ENCODE measurements around the gene ADGRG3. TPM values are rescaled to one million over a fixed set of nuclear protein-coding genes. Genes with fewer than 3 reads are reported as not detected.

The ADGRG3 gene
- total RNA-seq, 1 donor from 2014 or later = not detected

DNA sequence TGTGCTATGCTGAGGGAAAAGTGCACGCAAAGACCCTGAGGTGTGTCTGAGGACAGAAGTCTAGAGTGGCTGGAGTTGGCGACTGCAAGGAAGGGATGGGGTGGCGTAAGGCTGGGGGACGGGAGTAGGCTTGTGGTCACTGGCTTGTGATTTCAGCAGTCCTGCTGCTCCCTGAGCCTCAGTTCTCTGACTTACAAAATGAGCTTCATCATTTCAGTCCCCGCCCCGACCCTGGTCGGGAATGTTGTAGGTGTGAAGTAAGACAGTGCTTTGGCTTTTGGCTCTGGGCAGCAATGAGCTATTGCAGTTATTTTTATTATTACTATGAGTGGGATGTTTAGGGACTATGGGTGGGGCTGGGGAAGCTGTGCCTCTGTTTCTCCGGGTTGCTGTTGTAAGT, 31.1 kb upstream of the ADGRG3 start:
- H3K9me3 Mint-ChIP-seq (ENCODE audit: unreplicated experiment) = no peaks in the 10 kb centered on the region
- H3K36me3 Mint-ChIP-seq (ENCODE audit: unreplicated experiment) = no peaks in the 10 kb centered on the region
- TF ChIP-seq, protein P1, sequence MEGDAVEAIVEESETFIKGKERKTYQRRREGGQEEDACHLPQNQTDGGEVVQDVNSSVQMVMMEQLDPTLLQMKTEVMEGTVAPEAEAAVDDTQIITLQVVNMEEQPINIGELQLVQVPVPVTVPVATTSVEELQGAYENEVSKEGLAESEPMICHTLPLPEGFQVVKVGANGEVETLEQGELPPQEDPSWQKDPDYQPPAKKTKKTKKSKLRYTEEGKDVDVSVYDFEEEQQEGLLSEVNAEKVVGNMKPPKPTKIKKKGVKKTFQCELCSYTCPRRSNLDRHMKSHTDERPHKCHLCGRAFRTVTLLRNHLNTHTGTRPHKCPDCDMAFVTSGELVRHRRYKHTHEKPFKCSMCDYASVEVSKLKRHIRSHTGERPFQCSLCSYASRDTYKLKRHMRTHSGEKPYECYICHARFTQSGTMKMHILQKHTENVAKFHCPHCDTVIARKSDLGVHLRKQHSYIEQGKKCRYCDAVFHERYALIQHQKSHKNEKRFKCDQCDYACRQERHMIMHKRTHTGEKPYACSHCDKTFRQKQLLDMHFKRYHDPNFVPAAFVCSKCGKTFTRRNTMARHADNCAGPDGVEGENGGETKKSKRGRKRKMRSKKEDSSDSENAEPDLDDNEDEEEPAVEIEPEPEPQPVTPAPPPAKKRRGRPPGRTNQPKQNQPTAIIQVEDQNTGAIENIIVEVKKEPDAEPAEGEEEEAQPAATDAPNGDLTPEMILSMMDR (IDR thresholded peaks at IDR 0.05) = no peak
- peaks cover 13% of the 10 kb centered on the region for H3K4me1 Mint-ChIP-seq (ENCODE audit: unreplicated experiment)
- H3K4me3 Mint-ChIP-seq (ENCODE audit: unreplicated experiment) = no peak overlapping the region
- no peak for DNase-seq (ENCODE audit: extremely low spot score, unreplicated experiment)
- no peak overlapping the region for H3K27ac Mint-ChIP-seq (ENCODE audit: unreplicated experiment)
- no peaks in the 10 kb centered on the region for H3K27me3 Mint-ChIP-seq (ENCODE audit: unreplicated experiment)

DNA sequence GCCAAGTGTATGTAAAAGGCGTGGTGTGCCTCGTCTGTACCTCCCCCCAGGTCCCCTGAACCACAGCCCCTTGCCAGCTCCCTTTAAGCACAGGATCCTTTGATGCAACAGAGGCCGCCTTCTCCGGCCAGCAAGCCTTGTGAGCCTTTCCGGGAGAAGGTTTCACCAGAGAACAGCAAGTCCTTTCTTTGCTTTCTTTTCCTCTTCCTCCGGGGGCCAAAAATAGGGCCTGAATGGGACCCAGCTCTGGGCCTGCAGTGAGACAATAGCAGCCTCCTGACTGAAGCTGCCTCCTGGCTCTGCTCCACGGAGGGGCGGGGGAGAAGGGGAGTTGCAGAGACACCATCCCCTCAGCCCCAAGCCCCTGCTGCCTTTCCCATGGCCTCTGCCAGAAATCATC, 30.7 kb upstream of the ADGRG3 start:
- DNase-seq (ENCODE audit: extremely low spot score, unreplicated experiment) = no peak
- Mint-ChIP-seq H3K27ac (ENCODE audit: unreplicated experiment) (no peak overlapping the region), H3K4me1 (ENCODE audit: unreplicated experiment) (peaks cover 13% of the 10 kb centered on the region), H3K27me3 (ENCODE audit: unreplicated experiment) (no peaks in the 10 kb centered on the region), H3K9me3 (ENCODE audit: unreplicated experiment) (no peaks in the 10 kb centered on the region), H3K36me3 (ENCODE audit: unreplicated experiment) (no peaks in the 10 kb centered on the region), H3K4me3 (ENCODE audit: unreplicated experiment) (no peak overlapping the region)
- TF ChIP-seq, protein P1 (IDR thresholded peaks at IDR 0.05) = no peak

DNA sequence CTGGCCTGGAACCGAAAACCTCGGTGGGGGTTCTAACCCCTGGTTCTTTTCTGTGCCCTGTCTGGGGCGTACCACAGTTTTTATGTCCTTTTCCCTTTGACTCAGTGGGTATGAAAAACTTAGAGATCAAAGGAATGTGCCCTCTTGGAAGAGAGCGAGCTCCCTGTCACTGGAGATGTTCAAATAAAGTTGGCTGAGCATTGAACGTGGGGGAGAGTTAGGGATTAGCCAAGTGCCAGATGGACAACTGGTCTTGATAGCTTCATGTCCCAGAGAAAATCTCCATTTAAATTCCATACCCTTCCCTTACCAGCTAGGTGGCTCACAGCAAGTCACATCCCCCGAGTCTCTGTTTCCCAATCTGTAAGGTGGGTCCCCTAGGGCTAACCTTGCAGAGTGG, 30.1 kb upstream of the ADGRG3 start:
- H3K4me3 Mint-ChIP-seq (ENCODE audit: unreplicated experiment) = no peak overlapping the region
- H3K27ac Mint-ChIP-seq (ENCODE audit: unreplicated experiment) = no peak overlapping the region
- no peak for DNase-seq (ENCODE audit: extremely low spot score, unreplicated experiment)
- H3K27me3 Mint-ChIP-seq (ENCODE audit: unreplicated experiment) = no peaks in the 10 kb centered on the region
- peaks cover 13% of the 10 kb centered on the region for H3K4me1 Mint-ChIP-seq (ENCODE audit: unreplicated experiment)
- H3K36me3 Mint-ChIP-seq (ENCODE audit: unreplicated experiment) = no peaks in the 10 kb centered on the region
- TF ChIP-seq, protein P1 (IDR thresholded peaks at IDR 0.05) = no peak
- H3K9me3 Mint-ChIP-seq (ENCODE audit: unreplicated experiment) = no peaks in the 10 kb centered on the region

DNA sequence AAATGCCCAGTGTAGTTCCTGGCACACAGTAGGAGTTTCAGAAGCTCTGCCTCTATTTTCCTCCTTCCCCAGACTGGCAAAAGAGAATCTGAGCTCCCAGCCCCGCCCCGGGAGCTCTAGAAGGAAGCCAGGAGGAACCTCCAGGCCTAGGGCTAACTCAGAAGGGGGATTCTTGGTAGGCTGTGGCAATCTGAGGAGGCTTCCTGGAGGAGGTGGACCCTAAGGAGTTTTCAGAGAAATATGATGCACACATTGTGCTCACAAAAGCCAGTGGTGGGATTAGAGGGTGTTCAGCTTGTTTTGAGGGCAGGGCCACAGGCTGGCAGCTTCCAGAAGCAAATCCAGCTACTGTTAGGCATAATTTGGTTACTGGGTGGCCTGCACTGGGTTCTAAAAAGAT, 29.7 kb upstream of the ADGRG3 start:
- Mint-ChIP-seq H3K4me3 (ENCODE audit: unreplicated experiment) (no peak overlapping the region), H3K27me3 (ENCODE audit: unreplicated experiment) (no peaks in the 10 kb centered on the region), H3K9me3 (ENCODE audit: unreplicated experiment) (no peaks in the 10 kb centered on the region), H3K4me1 (ENCODE audit: unreplicated experiment) (peaks cover 16% of the 10 kb centered on the region), H3K36me3 (ENCODE audit: unreplicated experiment) (no peaks in the 10 kb centered on the region), H3K27ac (ENCODE audit: unreplicated experiment) (no peak overlapping the region)
- TF ChIP-seq, protein P1 (IDR thresholded peaks at IDR 0.05) = no peak
- DNase-seq (ENCODE audit: extremely low spot score, unreplicated experiment) = no peak

DNA sequence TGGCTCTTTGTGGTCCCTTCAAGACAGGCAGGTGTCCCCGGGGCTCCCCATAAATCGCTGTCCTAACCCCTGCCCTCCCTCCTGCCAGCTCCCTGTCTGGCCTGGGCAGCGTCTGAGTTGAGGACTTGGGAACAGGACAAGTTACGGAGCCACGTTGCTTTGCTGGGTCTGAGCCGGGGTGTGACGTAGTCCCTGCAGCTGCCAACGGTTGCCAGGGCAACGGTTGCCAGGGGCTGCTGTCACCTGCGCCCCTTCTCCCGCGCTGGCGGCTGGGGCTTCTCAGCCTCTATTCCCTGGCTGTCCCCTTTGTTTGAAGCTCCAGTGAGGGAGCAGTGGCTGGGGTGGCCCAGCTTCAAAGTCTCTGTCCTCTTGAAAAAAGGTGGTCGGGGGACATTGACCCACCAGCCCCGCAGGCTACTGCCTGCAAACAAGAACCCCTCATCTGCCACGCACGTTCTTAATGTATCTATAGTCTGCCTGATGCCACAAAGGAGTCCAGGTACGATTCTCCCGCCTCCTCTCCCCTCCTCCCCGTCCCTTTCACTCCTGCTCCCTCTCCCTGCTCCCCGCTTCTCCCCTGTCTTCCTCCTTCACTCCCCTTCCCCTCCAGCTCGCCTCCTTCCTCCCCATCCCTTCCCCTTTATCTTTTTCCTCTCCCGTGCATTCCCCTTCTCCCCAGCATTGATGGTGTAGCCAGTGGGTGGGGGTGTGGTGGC, 28.8 kb upstream of the ADGRG3 start:
- H3K4me1 Mint-ChIP-seq (ENCODE audit: unreplicated experiment) = peaks cover 15% of the 10 kb centered on the region
- no peak overlapping the region for H3K27ac Mint-ChIP-seq (ENCODE audit: unreplicated experiment)
- DNase-seq (ENCODE audit: extremely low spot score, unreplicated experiment) = no peak
- H3K27me3 Mint-ChIP-seq (ENCODE audit: unreplicated experiment) = no peaks in the 10 kb centered on the region
- no peak overlapping the region for H3K4me3 Mint-ChIP-seq (ENCODE audit: unreplicated experiment)
- no peaks in the 10 kb centered on the region for H3K36me3 Mint-ChIP-seq (ENCODE audit: unreplicated experiment)
- TF ChIP-seq, protein P1 (IDR thresholded peaks at IDR 0.05) = no peak
- no peaks in the 10 kb centered on the region for H3K9me3 Mint-ChIP-seq (ENCODE audit: unreplicated experiment)

Data from osteocyte (in vitro differentiated cells).